ENCODE data around the gene VTI1A. TPM values are rescaled to one million over a fixed set of nuclear protein-coding genes. Genes with fewer than 3 reads are reported as not detected.
"Not testable (repeated sequence)": the region's sequence is repeated elsewhere in the genome, so short reads cannot be mapped to it uniquely, and the experiment has no call there.

Gene VTI1A
- total RNA-seq, 6 experiments from 2014 or later, result 23.6 to 27.9 (median 24.9) TPM

DNA sequence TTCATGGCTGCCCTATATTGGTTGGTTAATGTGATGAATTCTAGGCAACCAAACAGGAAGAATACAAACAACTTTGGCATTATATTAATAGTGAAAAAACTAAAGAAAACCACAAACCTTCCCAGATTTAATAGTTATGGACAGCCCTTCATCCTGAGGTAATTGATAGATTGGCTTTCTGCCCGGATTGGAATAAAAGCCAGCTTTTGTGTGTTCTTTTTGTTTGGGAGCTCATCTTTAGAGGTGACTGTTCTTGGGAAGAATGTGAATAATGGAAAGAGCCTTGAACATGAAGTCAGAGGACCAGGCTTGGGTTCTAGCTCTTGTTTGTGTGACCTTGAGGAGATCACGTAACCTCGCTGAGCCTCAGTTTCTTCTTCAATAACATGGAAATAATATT is 92.3 kb downstream of the VTI1A start:
- H3K27me3 Mint-ChIP-seq (ENCODE audit: insufficient read depth), result no peaks in the 10 kb centered on the region
- H3K4me1 Mint-ChIP-seq (ENCODE audit: low read depth), result no peaks in the 10 kb centered on the region
- H3K36me3 Mint-ChIP-seq (ENCODE audit: low read depth), result peaks cover 28% of the 10 kb centered on the region
- DNase-seq, result no peak
- no peak overlapping the region for H3K27ac Mint-ChIP-seq
- 0 out of 2 replicates have a peak, but pooled peaks cover 4% of the 10 kb centered on the region for H3K9me3 Mint-ChIP-seq
- TF ChIP-seq, protein P1, sequence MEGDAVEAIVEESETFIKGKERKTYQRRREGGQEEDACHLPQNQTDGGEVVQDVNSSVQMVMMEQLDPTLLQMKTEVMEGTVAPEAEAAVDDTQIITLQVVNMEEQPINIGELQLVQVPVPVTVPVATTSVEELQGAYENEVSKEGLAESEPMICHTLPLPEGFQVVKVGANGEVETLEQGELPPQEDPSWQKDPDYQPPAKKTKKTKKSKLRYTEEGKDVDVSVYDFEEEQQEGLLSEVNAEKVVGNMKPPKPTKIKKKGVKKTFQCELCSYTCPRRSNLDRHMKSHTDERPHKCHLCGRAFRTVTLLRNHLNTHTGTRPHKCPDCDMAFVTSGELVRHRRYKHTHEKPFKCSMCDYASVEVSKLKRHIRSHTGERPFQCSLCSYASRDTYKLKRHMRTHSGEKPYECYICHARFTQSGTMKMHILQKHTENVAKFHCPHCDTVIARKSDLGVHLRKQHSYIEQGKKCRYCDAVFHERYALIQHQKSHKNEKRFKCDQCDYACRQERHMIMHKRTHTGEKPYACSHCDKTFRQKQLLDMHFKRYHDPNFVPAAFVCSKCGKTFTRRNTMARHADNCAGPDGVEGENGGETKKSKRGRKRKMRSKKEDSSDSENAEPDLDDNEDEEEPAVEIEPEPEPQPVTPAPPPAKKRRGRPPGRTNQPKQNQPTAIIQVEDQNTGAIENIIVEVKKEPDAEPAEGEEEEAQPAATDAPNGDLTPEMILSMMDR (IDR thresholded peaks at IDR 0.05), result no peak
- H3K4me3 Mint-ChIP-seq, result no peak overlapping the region

DNA sequence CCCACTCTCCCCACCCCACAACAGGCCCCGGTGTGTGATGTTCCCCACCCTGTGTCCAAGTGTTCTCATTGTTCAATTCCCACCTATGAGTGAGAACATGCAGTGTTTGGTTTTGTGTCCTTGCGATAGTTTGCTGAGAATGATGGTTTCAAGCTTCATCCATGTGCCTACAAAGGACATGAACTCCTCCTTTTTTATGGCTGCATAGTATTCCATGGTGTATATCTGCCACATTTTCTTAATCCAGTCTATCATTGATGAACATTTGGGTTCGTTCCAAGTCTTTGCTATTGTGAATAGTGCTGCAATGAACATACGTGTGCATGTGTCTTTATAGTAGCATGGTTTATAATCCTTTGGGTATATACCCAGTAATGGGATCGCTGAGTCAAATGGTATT is 95.8 kb downstream of the VTI1A start:
- H3K27me3 Mint-ChIP-seq (ENCODE audit: insufficient read depth); H3K4me3 Mint-ChIP-seq; DNase-seq; H3K4me1 Mint-ChIP-seq (ENCODE audit: low read depth); H3K27ac Mint-ChIP-seq; H3K9me3 Mint-ChIP-seq: not testable (repeated sequence)
- H3K36me3 Mint-ChIP-seq (ENCODE audit: low read depth), result peaks cover 28% of the 10 kb centered on the region

DNA sequence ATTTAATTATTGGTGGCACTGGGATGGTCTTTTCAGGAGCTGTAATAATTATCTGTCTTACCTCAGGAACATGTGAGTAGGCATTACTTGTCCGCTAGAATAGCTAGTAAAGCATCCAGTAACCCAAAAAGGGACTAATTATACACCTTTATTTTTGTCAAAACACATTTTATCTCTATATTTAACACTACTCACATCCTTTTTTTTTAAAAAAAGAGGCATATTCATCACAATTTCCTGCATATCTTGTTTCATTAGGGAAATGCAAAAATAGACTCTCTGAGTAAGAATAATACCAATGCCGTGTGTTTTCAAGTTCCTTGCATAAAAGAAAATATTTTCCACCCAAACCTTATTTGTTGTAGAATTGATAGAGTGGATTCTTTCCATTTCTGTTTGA is 99.5 kb downstream of the VTI1A start:
- no peak overlapping the region for H3K27ac Mint-ChIP-seq
- 0 out of 2 replicates have a peak, but pooled peaks cover 4% of the 10 kb centered on the region for H3K9me3 Mint-ChIP-seq
- peaks cover 9% of the 10 kb centered on the region for H3K36me3 Mint-ChIP-seq (ENCODE audit: low read depth)
- H3K27me3 Mint-ChIP-seq (ENCODE audit: insufficient read depth), result peaks cover 4% of the 10 kb centered on the region
- TF ChIP-seq, protein P1 (IDR thresholded peaks at IDR 0.05), result no peak
- DNase-seq, result no peak
- peaks cover 7% of the 10 kb centered on the region; the same call in 1 of the 2 replicates for H3K4me1 Mint-ChIP-seq (ENCODE audit: low read depth)
- no peak overlapping the region for H3K4me3 Mint-ChIP-seq

DNA sequence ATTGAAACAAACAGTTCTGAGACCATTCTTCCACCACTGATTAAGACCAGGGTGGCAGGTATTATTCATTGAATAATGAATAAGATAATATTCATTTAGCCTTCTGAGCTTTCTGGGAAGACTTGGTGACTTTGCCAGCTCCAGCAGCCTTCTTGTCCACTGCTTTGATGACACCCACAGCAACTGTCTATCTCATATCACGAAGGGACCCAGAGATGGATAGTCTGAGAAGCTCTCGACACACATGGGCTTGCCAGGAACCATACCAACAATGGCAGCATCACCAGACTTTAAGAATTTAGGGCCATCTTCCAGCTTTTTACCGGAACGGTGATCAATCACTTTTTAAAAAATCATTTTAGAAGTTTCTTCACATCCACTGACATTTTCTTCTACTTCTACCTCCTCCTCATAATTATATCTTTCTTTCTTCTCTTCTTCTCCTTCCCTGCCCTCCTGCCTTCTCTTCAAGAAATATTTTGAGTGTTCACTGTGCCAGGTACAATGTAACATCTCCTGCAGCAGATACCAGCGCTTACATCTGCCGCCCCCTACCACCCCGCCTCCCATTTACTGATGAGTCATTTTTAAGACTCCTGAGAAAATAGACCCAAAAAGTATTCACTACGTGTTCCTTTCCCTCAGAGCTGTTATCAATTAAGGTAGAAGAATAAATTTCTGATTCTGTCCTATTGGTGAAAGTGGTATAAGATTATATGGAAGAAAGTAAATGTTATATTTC is 101.7 kb downstream of the VTI1A start:
- Mint-ChIP-seq H3K4me3 (no peak overlapping the region; the same call in 1 of the 2 replicates), H3K27ac (no peak overlapping the region), H3K4me1 (ENCODE audit: low read depth) (peaks cover 7% of the 10 kb centered on the region; the same call in 1 of the 2 replicates), H3K9me3 (no peaks in the 10 kb centered on the region), H3K27me3 (ENCODE audit: insufficient read depth) (peaks cover 4% of the 10 kb centered on the region), H3K36me3 (ENCODE audit: low read depth) (peaks cover under 1% of the 10 kb centered on the region)
- TF ChIP-seq, protein P1 (IDR thresholded peaks at IDR 0.05), result no peak
- DNase-seq, result no peak

DNA sequence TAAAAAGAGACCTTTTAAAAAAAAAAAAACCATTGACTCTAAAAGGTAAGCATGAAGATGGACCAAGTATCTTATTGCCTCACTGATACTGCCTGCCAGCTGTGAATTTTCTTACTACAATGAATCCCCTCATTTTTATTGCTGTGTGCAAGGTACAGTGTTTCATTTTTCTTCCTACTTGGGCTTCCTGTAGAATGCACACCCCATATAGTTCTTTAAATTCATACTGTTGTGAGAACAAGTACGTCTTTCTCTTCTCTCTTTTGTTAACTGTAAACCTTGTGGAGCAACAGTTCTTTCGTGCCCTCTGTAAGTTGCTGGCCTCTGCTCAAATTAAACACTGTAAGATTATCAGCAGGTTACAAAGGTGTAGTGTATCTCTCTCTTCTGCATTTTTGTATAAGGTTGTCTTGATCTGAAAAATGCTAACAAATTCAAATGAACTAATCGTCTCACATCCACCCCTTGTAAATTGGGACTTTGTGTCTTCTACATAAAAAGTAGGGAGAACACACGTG is 105.6 kb downstream of the VTI1A start:
- Mint-ChIP-seq H3K4me1 (ENCODE audit: low read depth) (peaks cover 7% of the 10 kb centered on the region; the same call in 1 of the 2 replicates), H3K27ac (no peak overlapping the region), H3K4me3 (no peak overlapping the region), H3K36me3 (ENCODE audit: low read depth) (no peaks in the 10 kb centered on the region; the same call in 1 of the 2 replicates), H3K9me3 (no peaks in the 10 kb centered on the region), H3K27me3 (ENCODE audit: insufficient read depth) (no peaks in the 10 kb centered on the region)
- DNase-seq, result no peak
- TF ChIP-seq, protein P1 (IDR thresholded peaks at IDR 0.05), result no peak

DNA sequence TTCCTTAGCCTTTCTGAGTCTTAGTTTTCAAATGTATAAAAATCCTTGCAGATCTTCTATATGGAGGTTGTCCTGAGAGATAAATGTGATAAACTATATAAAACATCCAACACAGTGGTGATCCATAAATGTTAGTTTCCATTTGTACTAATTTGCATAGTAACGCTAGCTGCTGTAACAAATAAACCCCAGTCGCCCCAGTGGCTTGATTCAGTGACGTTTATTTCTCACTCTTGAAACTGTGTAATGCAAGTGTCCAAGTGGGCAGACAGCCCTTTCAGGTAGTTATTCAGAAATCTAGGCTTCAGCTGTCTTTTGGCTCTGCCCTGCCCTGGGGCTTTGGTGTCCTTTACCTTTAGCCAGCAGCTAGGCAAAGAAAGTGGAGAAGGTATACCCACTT is 106.3 kb downstream of the VTI1A start:
- DNase-seq, result no peak
- H3K27ac Mint-ChIP-seq, result no peak overlapping the region
- no peaks in the 10 kb centered on the region; the same call in 1 of the 2 replicates for H3K36me3 Mint-ChIP-seq (ENCODE audit: low read depth)
- TF ChIP-seq, protein P1 (IDR thresholded peaks at IDR 0.05), result no peak
- no peak overlapping the region for H3K4me3 Mint-ChIP-seq
- H3K4me1 Mint-ChIP-seq (ENCODE audit: low read depth), result peaks cover 7% of the 10 kb centered on the region; the same call in 1 of the 2 replicates
- no peaks in the 10 kb centered on the region for H3K9me3 Mint-ChIP-seq
- no peaks in the 10 kb centered on the region for H3K27me3 Mint-ChIP-seq (ENCODE audit: insufficient read depth)
